ENCODE data around the gene BRD8.

BRD8 gene

GRCh38 chr5:138096997-138097828 is 81.2 kb downstream of the BRD8 start:
- H3K27ac ChIP-seq: no peak overlapping the region
- no peak for TF ChIP-seq CTCF (conservative IDR thresholded peaks at IDR 0.05)

GRCh38 chr5:138096363-138096762 is 82.1 kb downstream of the BRD8 start:
- no peak overlapping the region for H3K27ac ChIP-seq
- no peak for TF ChIP-seq CTCF (conservative IDR thresholded peaks at IDR 0.05)

- no peak overlapping the region for H3K27ac ChIP-seq
- TF ChIP-seq CTCF (conservative IDR thresholded peaks at IDR 0.05): no peak
Measured at GRCh38 chr5:138095100-138095907, 83.1 kb downstream of the BRD8 start.

- TF ChIP-seq CTCF (conservative IDR thresholded peaks at IDR 0.05): no peak
- no peak overlapping the region for H3K27ac ChIP-seq
Measured at GRCh38 chr5:138093036-138093435, 85.4 kb downstream of the BRD8 start.

- H3K27ac ChIP-seq: no peak overlapping the region
- no peak for TF ChIP-seq CTCF (conservative IDR thresholded peaks at IDR 0.05)
Measured at GRCh38 chr5:138092301-138092700, 86.1 kb downstream of the BRD8 start.

GRCh38 chr5:138091685-138092084 is 86.7 kb downstream of the BRD8 start:
- no peak for TF ChIP-seq CTCF (conservative IDR thresholded peaks at IDR 0.05)
- H3K27ac ChIP-seq: no peak overlapping the region
